NCI-H2196 (cell line): ENCODE results near the gene PRDM11.

ENCODE experiments used
- DNase-seq: peaks from one replicate; lab custom pipeline; 2025; ENCODE audit not compliant: unreplicated experiment; lab: John Stamatoyannopoulos, UW

PRDM11 gene

GRCh38 chr11:45259592-45259991 is 113.2 kb downstream of the PRDM11 start:
- no peak for DNase-seq

- DNase-seq, result no peak
Observed at GRCh38 chr11:45260071-45260470, 113.6 kb downstream of the PRDM11 start.

GRCh38 chr11:45262900-45263299 is 116.5 kb downstream of the PRDM11 start:
- DNase-seq, result peak; percentile 22

GRCh38 chr11:45263773-45264172 is 117.3 kb downstream of the PRDM11 start:
- DNase-seq, result no peak

DNA sequence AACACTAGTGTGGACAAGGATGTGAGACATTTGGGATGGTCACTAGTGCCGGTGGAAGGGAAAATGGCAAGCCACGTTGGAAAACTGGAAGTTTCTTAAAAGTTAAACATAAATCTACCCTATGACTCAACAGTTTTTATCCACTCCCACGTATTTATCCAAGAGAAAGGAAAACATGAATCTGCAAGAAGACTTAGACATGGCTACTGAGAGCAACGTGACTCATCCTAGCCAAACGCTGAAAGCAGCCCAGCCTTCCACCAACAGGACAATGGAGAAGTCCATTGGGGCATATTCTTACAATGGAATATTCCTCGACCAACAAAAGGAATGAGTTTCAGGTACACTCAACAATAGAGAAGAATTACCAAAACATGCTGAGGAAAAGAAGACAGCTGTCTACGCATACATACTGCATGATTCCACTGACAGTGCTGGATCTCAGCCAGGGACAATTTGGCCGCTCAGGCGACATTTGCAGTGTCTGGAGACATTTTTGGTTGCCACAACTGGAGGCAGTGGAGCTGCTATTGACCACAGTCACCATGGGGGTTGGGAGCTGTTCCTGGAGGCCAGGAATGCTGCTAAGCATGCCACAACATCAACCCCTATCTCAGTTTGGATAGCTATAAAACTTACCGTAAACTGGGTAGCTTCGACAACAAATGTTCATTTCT is 118.5 kb downstream of the PRDM11 start:
- DNase-seq, result no peak

DNA sequence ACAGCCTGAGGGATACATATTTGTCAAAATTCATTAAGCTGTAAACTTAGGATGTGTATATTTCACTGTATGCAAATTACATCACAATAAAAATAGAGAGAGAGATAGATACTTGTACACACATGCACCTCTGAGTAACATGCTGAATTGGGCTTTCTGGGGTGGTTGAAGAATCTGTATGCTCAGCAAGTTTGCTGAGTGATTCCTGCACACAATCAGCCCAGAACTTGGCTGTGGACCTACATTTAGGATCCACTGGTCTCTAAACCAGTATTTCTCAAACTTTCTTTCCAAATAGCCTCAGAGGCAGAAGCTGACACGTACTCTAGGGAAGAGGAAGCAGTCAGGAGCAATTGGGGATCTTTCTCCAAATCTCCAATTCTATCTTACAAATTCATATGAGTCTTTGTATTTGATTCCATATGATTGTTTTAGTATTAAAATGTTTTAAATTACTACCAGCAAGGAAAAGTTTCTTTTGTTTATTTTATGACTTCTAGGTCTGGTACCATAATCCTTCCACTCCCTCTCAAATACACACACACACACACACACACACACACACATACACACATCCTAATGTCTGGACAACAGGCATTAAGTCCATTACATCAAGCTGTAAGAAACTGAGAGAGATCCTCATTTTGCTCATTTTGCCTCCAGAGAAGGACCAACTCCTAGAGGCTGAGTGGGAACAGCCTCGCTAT is 119.7 kb downstream of the PRDM11 start:
- no peak for DNase-seq

DNA sequence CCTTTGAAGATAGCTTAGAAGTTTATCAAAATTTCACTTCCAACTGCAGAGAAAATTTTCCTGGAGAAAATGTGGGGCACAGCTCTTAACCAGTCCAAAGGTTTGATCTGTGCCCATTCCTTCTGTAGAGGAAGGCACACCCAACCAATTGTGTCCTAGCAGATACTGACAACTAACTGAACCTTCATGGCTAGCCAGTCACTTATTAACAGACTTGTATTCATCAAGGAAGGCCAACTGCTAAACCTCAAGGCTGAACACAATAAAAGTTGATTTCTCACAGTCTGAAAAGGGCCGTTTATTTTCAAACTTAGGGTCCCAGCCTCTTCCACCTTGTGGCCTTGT is 120.2 kb downstream of the PRDM11 start:
- DNase-seq, result no peak

GRCh38 chr11:45267052-45267451 is 120.6 kb downstream of the PRDM11 start:
- DNase-seq, result no peak

DNA sequence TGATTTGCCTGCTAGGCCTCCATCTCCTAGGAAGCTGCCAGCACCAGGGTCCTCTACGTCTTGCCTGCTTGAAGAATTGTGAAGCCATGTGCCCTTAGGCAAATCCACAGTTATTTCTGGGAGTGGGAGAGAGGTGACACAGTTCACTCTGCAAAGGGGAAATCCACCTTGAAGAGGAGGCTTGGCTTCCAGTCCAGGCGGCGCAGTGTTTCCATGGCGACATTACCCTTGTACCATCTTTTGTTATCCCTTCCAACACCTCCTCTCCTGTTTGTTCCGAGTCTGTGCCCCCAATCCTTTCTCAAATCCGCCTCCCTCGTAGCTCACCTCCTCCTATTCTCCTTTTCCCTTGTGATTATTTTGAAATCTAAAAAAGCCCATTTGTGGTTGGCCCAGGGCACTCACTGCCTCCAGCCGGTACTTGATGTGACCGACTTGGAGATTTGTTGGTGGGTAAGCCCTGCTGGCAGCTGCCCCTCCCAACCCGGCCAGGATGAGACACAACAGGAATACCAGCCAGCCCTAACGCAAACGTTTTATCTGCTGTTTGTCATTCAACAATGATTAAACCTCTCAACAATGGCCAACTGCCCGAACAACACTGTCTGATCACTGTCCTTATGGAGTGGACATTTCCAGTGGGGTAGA is 121.3 kb downstream of the PRDM11 start:
- DNase-seq, result no peak

GRCh38 chr11:45269678-45270077 is 123.2 kb downstream of the PRDM11 start:
- DNase-seq, result no peak

GRCh38 chr11:45270946-45271716 is 124.7 kb downstream of the PRDM11 start:
- DNase-seq, result no peak

DNA sequence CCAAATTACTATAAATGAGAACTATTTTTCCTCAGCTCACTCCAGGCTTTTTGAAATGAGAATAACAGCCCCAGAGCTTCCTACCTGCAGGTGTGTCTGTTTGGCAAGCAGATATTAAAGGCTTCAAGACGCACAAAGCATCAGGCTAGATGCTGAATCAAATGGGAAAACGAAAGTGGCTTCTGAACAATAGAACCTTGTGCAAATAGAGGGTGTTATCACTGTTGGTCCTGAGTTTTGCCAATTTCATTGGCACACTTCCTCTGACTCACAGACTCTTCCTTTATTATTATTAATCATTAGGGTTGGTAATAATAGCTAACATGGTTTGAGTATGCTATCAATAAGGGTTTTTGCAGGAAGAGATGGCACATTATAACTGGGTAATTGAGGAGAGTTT is 126.3 kb downstream of the PRDM11 start:
- DNase-seq, result peak; percentile 72

- DNase-seq, result no peak
Observed at GRCh38 chr11:45273509-45273908, 127.1 kb downstream of the PRDM11 start.

- no peak for DNase-seq
Observed at GRCh38 chr11:45274206-45274605, 127.8 kb downstream of the PRDM11 start.

GRCh38 chr11:45275828-45276227 is 129.4 kb downstream of the PRDM11 start:
- DNase-seq, result no peak

DNA sequence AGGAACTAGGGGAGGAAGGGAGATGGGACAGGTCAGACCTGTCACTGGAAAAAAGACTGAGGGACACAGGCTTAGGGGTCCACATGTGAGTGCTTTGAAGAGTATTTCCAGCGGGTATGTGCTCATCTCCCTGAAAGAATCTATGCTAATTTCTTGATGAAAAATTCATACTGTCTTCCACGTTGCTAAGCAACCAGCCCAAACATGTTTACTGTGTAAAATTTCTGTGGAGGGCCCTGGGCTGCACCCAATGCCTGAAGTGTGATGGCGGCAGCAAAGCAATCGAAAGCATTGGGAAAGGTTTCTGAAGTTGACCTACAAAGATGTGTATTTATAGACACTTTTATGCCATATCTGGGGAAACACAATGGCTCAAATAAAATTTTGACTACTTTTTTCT is 132.3 kb downstream of the PRDM11 start:
- DNase-seq, result peak; percentile 38

- no peak for DNase-seq
Observed at GRCh38 chr11:45279645-45280044, 133.2 kb downstream of the PRDM11 start.

GRCh38 chr11:45280449-45280848 is 134.0 kb downstream of the PRDM11 start:
- DNase-seq, result peak; percentile 81

GRCh38 chr11:45282081-45282480 is 135.6 kb downstream of the PRDM11 start:
- no peak for DNase-seq
